GM12873 (cell line): ENCODE data around the gene CDKL4.

Experiments
- TF ChIP-seq, protein P1 (sequence below): IDR thresholded peaks from 2 replicates; pipeline ENCODE4 v1.5.1; 2012; ENCODE audit warnings: low read depth, mild to moderate bottlenecking, moderate library complexity, low read length, control low read depth; ENCODE audit not compliant: insufficient read depth; ENCODE audit errors: missing control alignments

The CDKL4 gene

DNA sequence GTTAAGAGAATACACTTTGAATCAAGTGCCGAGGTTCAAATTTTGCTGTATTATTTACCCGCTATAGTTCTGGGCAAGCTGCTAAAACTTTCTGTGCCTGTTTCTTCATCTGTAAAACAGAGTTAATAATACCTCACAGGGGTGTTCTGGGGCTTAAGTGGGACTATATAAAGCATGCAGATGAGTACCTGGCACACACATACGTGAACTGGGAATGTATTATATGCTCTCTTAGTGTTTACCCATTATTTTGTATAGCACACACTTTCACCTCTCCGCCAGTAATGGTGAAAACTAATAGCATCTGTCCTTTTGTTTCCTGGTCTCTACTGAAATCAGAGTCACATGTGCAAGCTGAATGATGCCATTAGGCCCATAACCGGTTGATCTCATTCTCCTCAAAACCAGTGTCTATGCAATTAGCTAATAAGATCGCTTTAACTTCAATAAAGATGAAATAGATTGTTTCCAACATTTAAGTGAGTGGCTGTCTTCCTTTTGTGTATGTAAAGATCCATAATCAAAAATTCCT is 3.8 kb upstream of the CDKL4 start:
- TF ChIP-seq, protein P1, sequence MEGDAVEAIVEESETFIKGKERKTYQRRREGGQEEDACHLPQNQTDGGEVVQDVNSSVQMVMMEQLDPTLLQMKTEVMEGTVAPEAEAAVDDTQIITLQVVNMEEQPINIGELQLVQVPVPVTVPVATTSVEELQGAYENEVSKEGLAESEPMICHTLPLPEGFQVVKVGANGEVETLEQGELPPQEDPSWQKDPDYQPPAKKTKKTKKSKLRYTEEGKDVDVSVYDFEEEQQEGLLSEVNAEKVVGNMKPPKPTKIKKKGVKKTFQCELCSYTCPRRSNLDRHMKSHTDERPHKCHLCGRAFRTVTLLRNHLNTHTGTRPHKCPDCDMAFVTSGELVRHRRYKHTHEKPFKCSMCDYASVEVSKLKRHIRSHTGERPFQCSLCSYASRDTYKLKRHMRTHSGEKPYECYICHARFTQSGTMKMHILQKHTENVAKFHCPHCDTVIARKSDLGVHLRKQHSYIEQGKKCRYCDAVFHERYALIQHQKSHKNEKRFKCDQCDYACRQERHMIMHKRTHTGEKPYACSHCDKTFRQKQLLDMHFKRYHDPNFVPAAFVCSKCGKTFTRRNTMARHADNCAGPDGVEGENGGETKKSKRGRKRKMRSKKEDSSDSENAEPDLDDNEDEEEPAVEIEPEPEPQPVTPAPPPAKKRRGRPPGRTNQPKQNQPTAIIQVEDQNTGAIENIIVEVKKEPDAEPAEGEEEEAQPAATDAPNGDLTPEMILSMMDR: no peak

DNA sequence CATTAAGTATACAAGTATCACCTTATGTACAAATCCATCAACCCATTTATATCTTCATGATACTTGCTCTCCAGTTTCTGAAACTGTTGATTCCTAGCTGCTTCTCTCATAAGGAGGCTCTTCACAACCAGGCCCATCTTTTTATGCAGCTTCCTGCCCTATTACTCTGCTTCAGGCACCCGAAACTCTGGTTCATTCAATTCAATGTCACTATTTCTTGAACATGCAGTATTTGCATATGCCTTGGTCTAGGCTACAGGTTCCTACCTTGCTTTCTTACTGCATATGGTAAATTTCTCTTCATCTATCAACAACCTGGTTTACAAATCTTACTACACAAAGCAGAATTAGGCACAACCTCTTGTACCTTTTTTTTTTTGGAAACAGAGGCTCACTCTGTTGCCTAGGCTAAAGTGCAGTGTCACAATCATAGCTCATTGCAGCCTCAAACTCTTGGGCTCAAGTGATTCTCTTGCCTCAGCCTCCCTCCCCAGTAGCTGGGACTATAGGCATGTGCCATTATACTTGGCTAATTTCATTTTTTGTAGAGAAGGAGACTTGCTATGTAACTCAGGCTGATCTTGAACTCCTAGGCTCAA is 2.7 kb upstream of the CDKL4 start:
- TF ChIP-seq, protein P1: no peak

DNA sequence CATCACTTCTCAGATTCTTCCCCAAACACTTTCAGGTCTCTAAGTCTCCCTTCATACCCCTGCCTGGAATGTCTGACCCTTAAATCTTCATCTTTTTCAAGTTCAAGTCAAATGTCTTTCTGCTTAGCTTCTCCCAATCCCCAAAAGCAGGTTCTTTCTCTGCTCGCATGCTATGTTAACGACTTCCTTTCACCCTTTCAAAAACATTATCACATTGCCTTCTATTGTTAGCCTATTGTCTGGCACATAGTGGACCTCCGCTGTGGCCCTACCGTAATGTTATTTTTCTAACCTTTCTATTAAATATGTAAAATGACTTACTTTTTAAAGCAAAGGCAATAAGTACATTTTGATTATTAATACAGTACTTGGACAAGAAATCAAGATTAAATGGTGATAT is 2.2 kb downstream of the CDKL4 start:
- TF ChIP-seq, protein P1: no peak

DNA sequence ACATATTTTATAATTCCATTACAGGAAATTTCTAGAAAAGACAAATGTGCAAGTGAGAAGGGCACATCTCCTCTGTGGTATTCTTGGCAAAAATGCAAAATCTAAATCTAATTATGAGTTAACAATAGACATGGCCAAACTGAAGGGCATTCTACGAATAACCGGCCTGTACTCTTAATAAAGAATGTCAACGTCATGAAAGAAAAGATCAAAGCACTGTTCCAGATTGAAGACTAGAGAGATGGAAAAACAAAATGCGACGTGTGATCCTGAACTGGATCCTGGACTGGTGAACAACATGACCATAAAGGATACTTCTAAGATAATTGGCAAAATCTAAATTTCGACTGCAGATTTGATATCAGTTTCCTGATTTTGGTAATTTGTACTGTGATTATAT is 3.0 kb downstream of the CDKL4 start:
- TF ChIP-seq, protein P1: no peak

DNA sequence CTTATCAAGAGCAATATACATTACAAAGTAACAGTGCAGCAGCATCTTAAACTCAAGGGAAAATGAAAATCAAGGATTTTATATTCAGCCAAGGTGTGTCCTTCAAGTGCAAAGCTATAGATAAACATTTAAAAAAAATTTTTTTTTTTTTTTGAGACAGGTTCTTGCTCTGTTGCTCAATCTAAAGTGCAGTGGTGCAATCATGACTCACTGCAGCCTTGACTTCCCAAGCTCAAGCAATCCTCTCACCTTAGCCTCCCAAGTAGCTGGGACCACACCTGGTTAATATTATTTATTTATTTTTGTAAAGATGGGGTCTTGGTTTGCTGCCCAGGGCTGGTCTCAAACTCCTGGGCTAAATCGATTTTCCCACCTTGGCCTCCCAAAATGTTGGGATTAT is 9.0 kb downstream of the CDKL4 start:
- TF ChIP-seq, protein P1: no peak

DNA sequence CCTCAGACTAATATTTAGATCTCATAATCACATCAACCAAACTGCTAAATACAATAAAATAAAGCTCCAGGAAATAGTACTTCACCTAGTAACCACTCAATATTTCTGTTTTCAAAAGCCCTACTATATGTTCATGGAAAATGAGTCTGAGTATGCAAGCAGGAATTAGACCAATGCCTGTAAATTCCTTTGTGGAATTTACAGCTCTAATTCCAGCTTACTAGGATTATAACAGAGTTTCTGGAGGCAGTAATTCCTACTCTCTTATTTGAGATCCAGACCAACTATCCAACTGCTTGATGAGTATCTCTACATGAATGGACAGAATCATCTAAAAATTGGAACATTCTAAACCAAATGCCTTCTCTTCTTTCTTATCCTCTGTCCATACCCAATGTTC is 11.6 kb downstream of the CDKL4 start:
- TF ChIP-seq, protein P1: no peak

DNA sequence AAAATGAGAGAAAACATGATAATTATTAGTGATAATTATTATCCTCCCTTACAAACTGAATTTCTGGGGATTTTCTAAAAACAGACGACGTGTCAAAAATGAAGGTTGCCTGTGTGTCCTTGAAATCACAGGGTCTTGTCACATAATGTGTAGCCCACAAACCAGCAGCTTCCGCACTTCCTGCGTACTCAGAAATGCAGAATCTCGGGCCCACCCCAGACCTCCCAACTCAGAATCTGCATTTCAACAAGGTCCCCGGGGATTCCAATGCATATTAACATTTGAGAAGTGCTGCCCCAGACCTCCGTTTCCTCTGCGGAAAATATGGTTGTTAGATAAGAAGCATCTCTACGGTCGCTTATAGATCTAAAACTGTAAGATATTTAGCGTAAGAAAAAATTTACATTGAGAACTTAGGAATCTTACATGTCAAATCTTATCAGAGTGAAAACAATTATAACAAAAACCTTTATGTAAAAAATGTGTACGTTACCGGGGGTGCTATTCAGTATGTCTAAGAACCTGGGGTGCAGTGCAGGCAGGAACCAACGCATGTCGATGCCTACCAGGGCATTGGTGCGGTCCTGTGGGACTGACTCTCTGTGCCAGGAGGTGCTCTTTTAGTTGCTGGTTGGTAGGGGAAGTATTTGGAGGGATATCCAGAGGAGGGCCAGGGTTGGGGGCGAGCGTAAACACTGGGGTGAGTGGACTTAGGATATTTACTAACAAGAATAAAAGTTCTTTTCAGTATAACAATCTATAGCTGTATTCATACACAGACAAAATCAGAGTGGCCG is 15.2 kb downstream of the CDKL4 start:
- TF ChIP-seq, protein P1: no peak
